ENCODE data around the gene CCDC117.

DNA sequence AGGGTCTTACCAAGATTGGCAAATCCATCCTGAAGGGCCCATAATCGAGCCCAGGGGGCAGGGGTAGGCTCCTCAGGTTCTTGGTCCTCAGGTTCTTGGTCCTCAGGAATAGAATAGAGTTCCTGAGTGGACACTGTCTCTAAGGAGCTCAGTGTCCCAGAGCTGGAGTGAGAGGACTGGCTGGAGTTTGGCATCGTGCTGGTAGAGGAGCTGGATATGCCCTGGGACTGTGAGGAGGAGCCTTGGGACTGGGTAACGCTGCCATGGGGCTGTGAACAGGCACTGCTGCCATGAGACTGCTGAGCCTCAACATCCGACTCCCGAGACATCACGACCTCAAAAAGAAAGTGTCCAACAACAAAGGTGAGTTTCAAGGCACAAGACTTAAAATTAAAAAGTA, 38.1 kb upstream of the CCDC117 start:
- no peak for TF ChIP-seq CTCF (conservative IDR thresholded peaks at IDR 0.05 in 1 of 2, IDR thresholded peaks at IDR 0.05 in 1 of 2; ENCODE audit: low read depth in 1 of 2, low read length in 2 of 2)
- no peak for TF ChIP-seq EZH2 (IDR thresholded peaks at IDR 0.05; ENCODE audit: low read length, missing control alignments)
